ENCODE measurements around the gene MOXD1. TPM values are rescaled to one million over a fixed set of nuclear protein-coding genes. Genes with fewer than 3 reads are reported as not detected.
"Not testable (repeated sequence)": the region's sequence is repeated elsewhere in the genome, so short reads cannot be mapped to it uniquely, and the experiment has no call there.

The MOXD1 gene
- polyA plus RNA-seq, 1 donor from 2014 or later, result 14.7 TPM

DNA sequence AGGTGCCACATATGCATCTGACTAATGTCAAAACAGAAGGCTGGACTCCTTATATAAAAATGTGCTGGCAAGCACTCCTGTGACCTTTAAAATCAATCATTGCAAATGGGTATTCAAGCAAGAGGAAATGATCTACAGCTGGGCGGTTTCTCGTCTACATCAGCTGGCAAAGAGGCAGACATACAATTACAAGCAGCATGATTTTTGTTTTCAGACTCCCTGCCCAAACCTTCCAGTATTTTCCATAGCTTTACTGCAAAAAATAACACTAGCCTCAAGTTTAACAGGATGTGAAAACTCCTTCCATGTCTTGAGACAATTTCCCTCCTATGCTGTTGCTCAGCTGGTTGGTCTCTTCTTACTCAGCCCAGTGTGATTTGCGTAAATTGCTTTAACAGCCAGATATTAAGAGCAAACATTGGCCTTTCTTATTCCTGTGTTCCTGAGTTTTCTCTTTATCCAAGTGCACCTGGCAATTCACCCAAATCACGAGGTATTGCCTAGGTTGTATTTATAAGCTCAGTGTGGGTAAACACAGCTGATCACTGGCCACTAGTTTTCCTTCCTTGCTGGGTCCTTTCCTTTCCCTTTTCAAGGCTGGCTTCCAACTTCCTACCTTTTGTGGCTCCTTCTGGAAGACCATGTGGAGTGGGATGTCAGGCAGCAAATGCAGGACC lies 130.4 kb downstream of the MOXD1 start:
- no peaks in the 10 kb centered on the region for H3K9me3 ChIP-seq (ENCODE audit: low read length)
- H3K4me2 ChIP-seq (ENCODE audit: low read length), result no peak overlapping the region
- no peaks in the 10 kb centered on the region for H3K9me2 ChIP-seq (ENCODE audit: insufficient read depth, low read length)
- no peaks in the 10 kb centered on the region for H3K27me3 ChIP-seq (ENCODE audit: insufficient read depth, low read depth, low read length)
- no peaks in the 10 kb centered on the region for H3K36me3 ChIP-seq (ENCODE audit: insufficient read depth, low read length)
- H3K27ac ChIP-seq (ENCODE audit: low read length), result no peak overlapping the region
- no peaks in the 10 kb centered on the region for H4K20me1 ChIP-seq (ENCODE audit: insufficient read depth)
- no peak overlapping the region for H3K9ac ChIP-seq (ENCODE audit: low read length)
- no peak overlapping the region for H3K4me3 ChIP-seq (ENCODE audit: low read length)
- no peaks in the 10 kb centered on the region for H3K79me2 ChIP-seq (replicated peaks; ENCODE audit: insufficient read depth, low read length)
- H3F3A ChIP-seq (ENCODE audit: insufficient read depth, low read length, poor library complexity, severe bottlenecking), result no peaks in the 10 kb centered on the region
- H2AFZ ChIP-seq (ENCODE audit: low read depth, low read length), result no peak overlapping the region
- no peak for TF ChIP-seq EP300 (conservative IDR thresholded peaks at IDR 0.05; ENCODE audit: poor library complexity, severe bottlenecking)
- TF ChIP-seq CTCF (IDR thresholded peaks at IDR 0.05; ENCODE audit: poor library complexity, severe bottlenecking), result no peak
- TF ChIP-seq, protein P1, sequence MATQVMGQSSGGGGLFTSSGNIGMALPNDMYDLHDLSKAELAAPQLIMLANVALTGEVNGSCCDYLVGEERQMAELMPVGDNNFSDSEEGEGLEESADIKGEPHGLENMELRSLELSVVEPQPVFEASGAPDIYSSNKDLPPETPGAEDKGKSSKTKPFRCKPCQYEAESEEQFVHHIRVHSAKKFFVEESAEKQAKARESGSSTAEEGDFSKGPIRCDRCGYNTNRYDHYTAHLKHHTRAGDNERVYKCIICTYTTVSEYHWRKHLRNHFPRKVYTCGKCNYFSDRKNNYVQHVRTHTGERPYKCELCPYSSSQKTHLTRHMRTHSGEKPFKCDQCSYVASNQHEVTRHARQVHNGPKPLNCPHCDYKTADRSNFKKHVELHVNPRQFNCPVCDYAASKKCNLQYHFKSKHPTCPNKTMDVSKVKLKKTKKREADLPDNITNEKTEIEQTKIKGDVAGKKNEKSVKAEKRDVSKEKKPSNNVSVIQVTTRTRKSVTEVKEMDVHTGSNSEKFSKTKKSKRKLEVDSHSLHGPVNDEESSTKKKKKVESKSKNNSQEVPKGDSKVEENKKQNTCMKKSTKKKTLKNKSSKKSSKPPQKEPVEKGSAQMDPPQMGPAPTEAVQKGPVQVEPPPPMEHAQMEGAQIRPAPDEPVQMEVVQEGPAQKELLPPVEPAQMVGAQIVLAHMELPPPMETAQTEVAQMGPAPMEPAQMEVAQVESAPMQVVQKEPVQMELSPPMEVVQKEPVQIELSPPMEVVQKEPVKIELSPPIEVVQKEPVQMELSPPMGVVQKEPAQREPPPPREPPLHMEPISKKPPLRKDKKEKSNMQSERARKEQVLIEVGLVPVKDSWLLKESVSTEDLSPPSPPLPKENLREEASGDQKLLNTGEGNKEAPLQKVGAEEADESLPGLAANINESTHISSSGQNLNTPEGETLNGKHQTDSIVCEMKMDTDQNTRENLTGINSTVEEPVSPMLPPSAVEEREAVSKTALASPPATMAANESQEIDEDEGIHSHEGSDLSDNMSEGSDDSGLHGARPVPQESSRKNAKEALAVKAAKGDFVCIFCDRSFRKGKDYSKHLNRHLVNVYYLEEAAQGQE (IDR thresholded peaks at IDR 0.05; ENCODE audit: borderline replicate concordance), result no peak

GRCh38 chr6:132268666-132269065 lies 132.6 kb downstream of the MOXD1 start:
- H3K4me3 ChIP-seq (ENCODE audit: low read length); H4K20me1 ChIP-seq (ENCODE audit: insufficient read depth); H2AFZ ChIP-seq (ENCODE audit: low read depth, low read length); H3K79me2 ChIP-seq (replicated peaks; ENCODE audit: insufficient read depth, low read length); H3K36me3 ChIP-seq (ENCODE audit: insufficient read depth, low read length); H3K27ac ChIP-seq (ENCODE audit: low read length); H3K9me2 ChIP-seq (ENCODE audit: insufficient read depth, low read length); H3K9ac ChIP-seq (ENCODE audit: low read length); H3K9me3 ChIP-seq (ENCODE audit: low read length); H3K27me3 ChIP-seq (ENCODE audit: insufficient read depth, low read depth, low read length); H3F3A ChIP-seq (ENCODE audit: insufficient read depth, low read length, poor library complexity, severe bottlenecking); H3K4me2 ChIP-seq (ENCODE audit: low read length): not testable (repeated sequence)

- no peaks in the 10 kb centered on the region for H4K20me1 ChIP-seq (ENCODE audit: insufficient read depth)
- no peak overlapping the region for H3K27ac ChIP-seq (ENCODE audit: low read length)
- no peaks in the 10 kb centered on the region for H3K79me2 ChIP-seq (replicated peaks; ENCODE audit: insufficient read depth, low read length)
- no peaks in the 10 kb centered on the region for H3K9me2 ChIP-seq (ENCODE audit: insufficient read depth, low read length)
- no peak overlapping the region for H3K4me3 ChIP-seq (ENCODE audit: low read length)
- H3K27me3 ChIP-seq (ENCODE audit: insufficient read depth, low read depth, low read length), result no peaks in the 10 kb centered on the region
- H3K9me3 ChIP-seq (ENCODE audit: low read length), result no peaks in the 10 kb centered on the region
- H2AFZ ChIP-seq (ENCODE audit: low read depth, low read length), result no peak overlapping the region
- no peaks in the 10 kb centered on the region for H3F3A ChIP-seq (ENCODE audit: insufficient read depth, low read length, poor library complexity, severe bottlenecking)
- no peaks in the 10 kb centered on the region for H3K36me3 ChIP-seq (ENCODE audit: insufficient read depth, low read length)
- TF ChIP-seq TAF1 (IDR thresholded peaks at IDR 0.05; ENCODE audit: low read depth) (no peak), EZH2 (IDR thresholded peaks at IDR 0.05; ENCODE audit: borderline replicate concordance, insufficient read depth, low read length, poor library complexity, severe bottlenecking) (no peak), MXI1 (conservative IDR thresholded peaks at IDR 0.05; ENCODE audit: poor library complexity, severe bottlenecking) (no peak)
- no peak overlapping the region for H3K9ac ChIP-seq (ENCODE audit: low read length)
- no peak overlapping the region for H3K4me2 ChIP-seq (ENCODE audit: low read length)
Measured at GRCh38 chr6:132268209-132268608, 133.1 kb downstream of the MOXD1 start.
